Fibroblast of peridontal ligament (primary cell): ENCODE results near the gene DMAC2.
"Not testable (repeated sequence)": the region's sequence is repeated elsewhere in the genome, so short reads cannot be mapped to it uniquely, and the experiment has no call there.

ENCODE experiments used
- DNase-seq: peaks from one replicate; pipeline ENCODE4 v3.0.0-alpha.2; 2010; ENCODE audit errors: extremely low read depth

Gene DMAC2

DNA sequence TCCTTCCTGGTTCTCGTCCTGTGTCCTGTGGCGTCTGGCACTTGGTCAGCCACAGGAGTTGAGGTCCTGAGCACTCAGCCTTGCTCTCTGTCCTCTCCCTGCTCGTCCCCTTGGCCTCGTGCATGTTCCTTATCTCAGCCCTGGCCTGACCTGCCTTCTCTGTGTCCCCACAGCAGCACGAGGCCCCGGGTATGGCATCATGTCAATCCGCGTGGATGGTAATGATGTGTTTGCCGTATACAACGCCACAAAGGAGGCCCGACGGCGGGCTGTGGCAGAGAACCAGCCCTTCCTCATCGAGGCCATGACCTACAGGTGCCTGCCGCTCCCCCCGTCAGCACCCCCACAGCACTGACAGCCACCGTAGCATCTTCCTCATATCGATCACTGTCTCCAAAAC is 17.3 kb downstream of the DMAC2 start:
- no peak for DNase-seq

DNA sequence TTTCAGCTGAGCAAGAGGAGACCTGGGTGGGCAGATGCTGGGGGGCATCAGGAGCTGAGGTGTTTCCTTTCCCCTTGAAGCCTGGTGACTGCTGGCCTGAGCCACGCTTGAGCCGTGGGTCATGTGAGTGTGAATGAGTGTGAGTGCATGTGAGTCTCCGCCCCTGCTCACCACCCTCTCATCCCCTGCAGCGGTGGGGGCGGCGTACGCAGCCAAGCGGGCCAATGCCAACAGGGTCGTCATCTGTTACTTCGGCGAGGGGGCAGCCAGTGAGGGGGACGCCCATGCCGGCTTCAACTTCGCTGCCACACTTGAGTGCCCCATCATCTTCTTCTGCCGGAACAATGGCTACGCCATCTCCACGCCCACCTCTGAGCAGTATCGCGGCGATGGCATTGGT is 17.7 kb downstream of the DMAC2 start:
- DNase-seq, result no peak

DNA sequence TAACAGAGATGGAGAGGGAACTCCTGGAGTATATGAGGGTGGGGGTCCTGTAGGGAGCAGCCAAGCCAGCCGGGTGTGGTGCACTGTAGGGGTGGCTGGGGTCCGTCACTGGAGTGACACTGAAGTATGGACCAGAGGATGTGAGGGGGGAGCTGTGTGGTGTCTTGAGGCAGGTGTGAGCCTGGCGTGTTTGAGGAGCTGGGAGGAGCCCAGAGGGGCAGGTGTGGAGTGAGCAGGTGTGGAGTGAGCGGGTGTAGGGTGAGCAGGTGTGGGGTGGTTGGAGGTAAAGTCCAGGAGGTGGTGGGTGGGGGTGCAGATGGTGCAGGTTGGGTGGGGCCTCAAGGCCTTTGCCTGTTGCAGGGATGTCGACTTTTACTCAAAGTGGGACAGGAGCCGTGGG is 18.4 kb downstream of the DMAC2 start:
- no peak for DNase-seq

DNA sequence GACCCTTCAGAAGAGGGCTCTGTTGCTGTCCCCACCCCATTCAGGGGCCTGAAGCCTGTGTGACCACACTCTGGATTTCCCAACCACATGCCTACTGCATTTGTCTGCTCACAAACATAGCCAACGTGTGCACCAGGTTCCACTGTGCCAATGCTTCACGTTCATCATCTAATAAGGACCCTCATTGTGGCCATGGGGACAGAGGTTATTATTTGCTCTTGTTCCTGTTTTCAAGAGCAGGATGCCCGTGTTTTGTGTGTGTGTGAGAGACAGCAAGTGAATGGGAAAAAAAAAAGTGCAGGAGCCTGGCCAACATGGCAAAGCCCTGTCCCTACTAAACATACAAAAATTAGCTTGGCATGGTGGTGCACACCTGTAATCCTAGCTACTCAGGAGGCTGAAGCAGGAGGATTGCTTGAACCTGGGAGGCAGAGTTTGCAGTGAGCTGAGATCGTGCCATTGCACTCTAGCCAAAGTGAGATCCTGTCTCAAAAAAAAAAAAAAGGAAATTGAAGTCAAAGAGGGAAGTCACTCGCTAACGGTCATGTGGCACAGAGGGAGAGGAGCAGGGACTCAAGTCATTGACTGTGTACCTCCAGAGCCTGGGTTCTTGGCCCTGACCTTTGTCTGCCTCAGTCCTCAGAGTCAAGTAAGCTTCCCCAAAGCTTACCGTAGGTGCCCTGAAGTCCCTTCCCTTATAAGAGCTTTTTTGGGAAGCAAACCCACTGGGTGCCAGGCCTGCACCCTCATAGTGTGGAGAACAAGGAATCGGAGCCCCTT is 19.4 kb downstream of the DMAC2 start:
- no peak for DNase-seq

DNA sequence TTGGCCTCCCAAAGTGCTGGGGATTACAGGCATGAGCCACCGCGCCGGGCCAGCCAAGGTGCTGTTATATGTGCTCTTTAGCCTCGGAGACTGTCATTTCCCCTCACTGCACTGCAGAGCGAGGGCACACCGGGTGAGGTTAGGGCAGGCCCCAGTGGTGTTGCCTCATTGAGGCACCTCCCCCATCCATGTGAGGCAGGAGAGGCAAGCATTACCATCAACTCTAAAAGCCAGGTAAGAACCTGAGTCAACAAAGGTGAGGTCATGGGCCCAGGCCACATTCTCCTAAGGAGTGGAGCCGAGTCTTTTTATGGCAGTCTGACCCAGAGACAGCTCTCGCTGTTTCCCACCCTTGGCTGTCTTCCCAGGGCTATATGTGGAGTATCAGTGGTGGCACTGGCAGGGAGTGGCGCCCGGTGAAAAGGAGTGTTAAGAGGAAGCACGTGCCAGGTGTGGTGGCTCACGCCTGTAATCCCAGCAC is 23.5 kb downstream of the DMAC2 start:
- DNase-seq, result no peak

DNA sequence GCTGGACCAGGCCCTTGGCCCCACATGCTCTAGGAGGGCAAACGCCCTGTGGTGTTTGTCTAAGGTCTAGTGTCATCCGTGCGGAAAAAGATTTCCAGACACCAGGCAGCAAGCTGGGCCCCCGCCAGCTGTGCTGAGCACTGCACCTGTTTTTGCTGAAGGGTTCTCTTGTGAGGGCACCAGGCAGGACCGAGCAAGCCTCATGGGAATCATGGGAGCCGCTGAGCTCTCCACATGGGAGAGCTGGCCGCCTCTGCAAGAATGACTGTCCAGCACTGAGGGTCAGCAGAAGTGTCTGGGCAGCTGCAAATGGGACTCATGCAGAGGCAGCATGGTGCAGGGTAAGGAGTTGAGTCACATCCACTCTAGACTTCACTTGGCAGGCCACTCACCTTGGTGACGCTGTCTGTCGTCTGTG is 24.5 kb downstream of the DMAC2 start:
- no peak for DNase-seq

DNA sequence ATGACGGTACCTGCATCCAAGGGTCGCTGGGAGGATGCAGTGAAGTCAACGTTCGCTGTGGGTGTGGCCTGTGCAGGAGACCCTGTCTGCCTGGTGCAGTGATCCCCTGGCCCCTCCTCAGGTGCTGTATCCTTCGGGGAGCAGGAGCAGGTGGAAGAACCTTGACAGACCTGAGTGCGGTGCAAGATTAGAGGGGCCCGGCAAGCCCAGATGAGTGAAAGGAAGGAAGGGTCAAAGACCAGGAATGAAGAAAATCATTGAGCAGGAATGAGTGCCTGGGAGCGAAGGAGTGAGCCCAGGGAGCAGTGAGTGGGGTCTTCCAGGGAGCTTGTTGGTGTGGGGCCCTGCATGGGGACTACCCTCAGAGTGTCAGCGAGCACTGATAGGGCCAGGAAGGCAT is 25.3 kb downstream of the DMAC2 start:
- no peak for DNase-seq

DNA sequence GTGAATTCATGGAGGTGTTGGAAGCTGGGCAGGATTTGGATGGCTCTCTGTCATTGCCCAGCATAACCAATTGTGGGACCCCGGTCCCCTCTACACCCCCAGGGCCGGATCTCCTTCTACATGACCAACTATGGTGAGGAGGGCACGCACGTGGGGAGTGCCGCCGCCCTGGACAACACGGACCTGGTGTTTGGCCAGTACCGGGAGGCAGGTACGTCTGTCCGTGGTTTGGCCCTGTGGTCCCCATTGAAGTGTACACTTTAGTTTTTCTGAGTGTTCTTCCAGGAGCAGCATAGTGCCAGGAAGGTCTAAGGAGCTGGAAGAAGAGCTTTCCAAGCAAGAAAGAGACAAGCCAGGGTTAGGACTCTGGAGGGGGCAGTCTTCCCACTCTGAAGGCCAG is 25.8 kb downstream of the DMAC2 start:
- DNase-seq, result no peak

DNA sequence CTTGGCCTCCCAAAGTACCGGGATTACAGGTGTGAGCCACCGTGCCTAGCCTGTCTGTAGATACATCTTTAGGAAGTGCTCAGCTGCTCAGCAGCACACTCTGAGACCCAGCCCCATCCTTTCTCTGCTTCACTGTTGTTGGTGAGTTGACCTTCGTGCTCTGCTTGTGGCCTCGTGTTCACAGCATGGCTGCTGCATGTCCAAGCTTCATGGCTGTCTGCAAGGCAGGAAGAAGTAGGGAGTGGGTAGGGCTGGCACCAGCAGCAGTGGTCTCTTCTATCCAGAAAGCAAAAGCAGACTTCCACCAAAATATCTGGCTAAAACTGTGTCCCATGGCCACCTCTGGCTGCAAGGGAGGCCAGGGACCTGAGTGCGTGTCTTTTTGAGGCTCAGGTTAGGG is 26.8 kb downstream of the DMAC2 start:
- no peak for DNase-seq

DNA sequence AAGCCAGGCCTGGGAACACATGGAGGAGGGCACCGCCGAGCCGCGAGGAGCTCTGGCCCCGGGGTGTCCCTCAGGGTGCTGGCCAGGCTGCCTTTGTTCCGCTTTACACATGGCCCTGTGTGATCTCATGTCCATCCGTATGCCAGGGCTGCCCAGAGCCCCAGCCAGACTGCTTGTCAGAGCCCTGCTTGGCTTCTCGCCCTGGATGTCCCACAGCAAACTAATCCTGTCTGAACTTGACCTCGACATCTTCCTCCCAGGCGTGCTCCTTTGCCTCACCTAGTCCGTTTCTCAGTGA is 27.8 kb downstream of the DMAC2 start:
- DNase-seq, result no peak

DNA sequence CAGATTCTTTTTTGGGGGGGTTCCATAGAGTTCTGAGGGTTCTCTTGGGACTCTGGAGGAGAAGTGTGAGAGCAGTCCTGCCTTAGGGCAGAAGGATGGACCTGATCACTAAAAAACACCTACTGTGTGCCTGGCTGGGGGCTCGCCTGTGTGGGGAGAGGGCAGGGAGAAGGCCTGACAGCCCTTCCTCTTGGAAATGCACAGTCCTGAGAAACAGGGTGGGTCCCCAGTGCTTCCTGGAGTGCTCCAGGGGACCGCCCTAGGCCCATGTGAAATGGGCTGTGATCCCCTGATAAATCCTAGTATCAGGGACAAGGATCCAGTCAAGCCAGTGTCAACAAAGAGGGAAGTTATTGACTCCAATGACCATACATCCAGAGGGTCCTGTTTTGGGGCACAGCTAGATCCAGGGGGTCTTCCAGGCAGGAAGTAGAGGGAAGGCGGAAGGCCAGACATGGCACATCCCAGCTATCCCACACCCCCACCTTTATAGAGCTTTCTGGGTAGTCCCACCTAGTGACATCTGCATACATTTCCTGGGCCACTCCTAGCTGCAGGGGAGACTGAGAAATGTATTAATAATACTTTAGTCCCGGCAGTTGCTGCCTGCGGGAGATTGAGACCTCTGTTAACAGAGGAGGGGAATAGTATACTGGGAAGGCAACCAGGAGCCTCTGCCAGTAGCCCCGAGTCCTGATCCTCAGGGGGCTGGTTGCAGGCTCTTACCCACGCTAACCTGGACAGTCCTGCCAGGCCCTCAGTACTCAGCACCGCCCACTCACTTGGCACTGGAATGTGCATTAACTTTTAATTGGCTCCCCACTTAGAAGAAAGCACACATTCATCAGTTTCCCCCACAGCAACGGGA is 28.4 kb downstream of the DMAC2 start:
- no peak for DNase-seq

DNA sequence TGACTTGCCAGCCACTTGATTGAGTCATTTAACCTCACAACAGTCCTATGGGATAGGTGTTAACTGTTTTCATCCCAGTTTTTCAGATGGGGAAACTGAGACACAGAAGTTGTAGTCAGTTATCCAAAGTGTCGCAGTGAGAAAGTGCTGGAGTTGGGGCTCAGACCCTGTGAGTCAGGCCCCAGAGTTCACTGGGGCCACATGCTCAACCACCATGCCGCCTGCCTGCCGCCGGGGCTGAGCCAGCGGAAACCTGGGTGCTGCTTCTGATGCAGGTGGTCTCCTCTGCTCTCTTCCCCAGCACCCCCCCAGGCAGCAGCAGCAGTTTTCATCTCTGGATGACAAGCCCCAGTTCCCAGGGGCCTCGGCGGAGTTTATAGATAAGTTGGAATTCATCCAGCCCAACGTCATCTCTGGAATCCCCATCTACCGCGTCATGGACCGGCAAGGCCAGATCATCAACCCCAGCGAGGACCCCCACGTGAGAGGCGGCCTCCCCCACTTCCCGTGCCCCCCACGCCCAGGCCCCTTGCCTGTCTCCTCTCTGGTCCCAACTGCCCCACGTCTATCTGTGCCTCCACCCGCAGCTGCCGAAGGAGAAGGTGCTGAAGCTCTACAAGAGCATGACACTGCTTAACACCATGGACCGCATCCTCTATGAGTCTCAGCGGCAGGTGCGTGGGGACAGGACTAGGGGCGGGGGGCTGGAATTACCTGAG is 29.2 kb downstream of the DMAC2 start:
- DNase-seq, result no peak

DNA sequence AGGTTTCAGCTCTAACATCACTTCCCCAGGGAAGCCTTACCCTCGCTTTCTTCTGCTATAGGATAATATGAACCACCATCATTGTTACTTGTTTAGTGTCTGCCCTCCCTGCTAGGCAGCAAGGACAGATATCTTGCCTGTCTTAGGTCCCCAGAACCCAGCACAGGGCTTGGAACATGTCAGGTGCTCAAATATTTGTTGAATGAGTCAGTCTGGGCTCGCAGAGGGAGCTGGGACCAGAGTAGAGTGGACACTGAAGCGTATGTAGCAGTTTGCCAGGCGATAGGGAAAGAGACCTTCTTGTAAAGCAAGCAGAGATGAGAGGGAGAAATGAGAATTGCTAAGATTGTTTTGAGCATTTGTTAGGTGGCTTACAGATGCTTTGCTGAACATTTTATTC is 30.4 kb downstream of the DMAC2 start:
- peak; percentile 9 for DNase-seq

DNA sequence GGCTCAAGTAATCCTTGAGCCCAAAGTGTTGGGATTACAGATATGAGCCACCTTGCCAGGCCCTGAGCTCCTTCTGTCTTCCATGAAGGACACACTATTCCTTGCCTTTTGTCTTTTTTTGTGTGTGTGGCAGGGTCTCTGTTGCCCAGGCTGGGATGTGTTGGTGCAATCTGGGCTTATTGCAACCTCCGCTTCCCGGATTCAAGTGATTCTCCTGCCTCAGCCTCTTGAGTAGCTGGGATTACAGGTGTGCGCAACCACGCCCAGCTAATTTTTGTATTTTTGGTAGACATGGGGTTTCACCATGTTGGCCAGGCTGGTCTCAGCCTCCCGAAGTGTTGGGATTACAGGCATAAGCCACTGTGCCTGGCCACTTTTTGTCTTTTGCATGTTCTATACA is 30.9 kb downstream of the DMAC2 start:
- DNase-seq, result not testable (repeated sequence)

DNA sequence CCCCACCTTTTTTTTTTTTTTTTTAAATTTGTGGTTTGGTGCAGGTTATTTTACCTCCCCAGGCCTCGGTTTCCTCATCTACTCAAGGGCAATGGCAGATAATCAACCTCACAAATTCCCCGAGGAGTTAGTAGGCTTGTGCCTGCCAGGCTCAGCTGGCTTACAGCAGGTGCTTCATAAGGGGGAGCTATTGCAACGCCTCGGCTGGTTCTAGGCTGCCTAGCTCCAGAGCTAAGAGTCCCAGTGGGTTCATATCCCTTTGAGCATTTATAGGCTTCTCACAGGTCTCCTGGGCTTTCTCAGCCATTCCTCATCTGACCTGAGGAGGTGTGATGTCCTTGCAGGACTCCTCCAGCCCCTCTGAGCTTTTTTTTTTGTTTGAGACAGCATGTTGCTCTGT is 31.5 kb downstream of the DMAC2 start:
- DNase-seq, result no peak

DNA sequence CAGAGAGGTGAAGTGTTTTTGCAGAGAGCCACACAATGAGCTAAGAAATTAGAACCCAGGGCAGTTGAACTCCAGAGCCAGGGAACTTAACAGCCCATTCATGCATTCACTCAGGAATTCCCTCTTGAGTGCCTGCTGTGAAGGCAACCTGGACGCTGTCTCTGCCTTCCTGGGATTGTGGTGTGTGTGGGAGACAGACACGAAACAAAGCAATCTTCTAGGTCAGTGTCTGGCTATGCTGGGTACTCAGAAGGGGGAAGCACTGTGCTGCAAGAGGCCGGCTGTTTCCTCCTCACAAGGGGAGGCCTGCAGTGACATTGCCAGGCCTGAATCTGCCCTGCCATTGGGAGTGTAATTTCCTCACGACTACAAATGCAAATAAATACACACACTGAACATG is 32.4 kb downstream of the DMAC2 start:
- no peak for DNase-seq

DNA sequence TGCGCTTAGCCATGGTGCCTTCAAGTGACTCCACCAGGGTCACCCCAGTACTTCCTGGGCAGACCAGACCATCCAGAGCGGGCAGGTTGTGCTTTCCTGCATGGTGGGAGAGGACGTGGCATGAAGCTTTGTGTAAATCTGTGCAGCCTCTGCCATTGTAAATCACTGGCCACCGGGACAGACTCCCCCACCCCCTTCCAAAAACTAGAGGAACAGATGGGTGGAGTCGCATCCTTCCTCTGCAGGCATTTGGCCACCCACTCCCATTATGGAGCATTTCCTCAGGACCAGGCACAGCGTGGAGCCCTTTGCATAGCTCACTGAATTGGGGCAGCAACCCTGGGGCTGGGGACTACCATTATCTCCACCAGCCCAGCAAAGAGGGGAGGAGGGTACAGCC is 33.9 kb downstream of the DMAC2 start:
- DNase-seq, result no peak

DNA sequence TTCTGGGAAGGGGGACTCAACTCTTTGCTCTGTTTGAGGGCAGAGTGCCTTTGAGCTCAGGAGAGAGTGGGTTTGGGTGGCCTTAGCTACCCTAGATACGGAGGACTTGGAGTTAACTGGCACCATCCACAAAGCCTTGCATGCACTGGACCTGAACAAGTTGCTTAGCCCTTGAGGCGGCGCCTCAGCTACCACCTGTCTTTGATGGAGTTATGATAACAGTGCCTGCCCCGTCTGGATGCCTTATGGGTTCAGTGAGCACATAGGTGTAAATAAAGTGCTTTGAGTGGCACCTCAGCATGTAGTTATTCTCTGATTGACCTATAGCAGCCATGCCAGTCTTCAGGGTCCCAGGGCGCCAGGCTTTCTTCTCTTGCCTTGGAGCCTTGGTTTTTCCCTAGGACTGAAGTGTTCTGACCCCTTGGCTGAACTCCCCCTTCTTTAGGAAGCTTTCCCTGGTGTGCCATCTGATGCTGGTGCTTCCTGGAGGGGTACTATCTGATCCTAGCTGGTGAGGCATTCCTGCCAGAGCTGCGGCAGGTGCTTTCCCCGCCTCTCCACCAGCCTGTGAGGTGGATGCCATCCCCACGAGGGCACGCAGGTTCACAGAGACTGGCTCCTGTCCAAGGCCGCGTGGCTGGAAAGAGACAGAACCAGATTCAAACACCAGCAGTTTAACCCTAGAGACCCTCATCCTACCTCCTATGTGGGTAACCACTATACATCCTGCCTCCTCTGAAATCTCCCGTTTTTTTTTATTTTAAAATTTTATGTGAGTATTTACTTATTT is 36.3 kb downstream of the DMAC2 start:
- no peak for DNase-seq

DNA sequence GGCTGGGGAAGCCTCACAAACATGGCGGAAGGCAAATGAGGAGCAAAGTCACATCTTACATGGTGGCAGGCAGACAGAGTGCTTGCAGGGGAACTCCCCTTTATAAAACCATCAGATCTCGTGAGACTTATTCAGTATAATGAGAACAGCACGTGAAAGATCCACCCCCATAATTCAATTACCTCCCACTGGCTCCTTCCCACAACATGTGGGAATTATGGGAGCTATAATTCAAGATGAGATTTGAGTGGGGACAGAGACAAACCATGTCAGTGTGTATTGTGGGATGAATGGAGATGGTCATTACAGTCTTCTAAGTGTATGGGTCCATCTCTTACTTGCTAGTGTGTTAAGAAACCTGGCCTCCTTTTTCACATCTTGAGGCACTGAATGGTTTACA is 37.7 kb downstream of the DMAC2 start:
- DNase-seq, result no peak

DNA sequence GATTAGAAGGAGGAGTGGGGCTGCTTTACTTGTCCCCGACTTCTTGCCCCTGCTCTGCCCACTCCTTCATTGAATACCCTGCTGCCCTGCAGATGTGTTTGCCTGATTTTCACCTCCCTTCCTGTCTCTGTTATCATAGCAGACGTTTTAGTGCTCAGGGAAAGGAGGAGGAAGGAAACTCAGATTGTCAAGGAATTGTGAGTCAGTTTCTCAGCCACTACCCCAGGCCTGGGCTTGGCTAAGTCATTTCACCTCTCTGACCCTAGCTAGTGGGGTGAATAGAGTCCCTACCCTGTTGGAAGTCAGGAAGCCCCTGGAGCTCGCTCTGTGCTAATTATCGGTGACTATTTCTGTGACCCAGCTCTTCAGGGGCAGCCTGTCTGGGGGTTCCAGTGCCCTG is 38.2 kb downstream of the DMAC2 start:
- no peak for DNase-seq

DNA sequence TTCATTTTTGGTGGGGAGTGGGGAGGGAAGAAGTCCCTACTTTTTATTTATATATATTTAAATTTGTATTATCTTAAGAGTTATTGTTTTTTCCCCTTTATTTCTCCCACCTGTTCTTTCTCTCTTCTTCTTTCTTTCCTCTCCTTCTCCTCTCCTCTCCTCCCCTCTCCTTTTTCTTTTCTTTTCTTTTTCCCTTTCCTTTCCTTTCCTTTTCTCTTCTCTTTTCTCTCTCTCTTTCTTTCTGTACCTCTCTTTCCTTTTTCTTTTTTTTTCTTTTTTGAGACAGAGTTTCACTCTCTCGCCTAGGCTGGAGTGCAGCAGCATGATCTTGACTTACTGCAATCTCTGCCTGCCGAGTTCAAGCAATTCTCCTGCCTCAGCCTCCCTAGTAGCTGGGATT is 40.2 kb downstream of the DMAC2 start:
- no peak for DNase-seq

DNA sequence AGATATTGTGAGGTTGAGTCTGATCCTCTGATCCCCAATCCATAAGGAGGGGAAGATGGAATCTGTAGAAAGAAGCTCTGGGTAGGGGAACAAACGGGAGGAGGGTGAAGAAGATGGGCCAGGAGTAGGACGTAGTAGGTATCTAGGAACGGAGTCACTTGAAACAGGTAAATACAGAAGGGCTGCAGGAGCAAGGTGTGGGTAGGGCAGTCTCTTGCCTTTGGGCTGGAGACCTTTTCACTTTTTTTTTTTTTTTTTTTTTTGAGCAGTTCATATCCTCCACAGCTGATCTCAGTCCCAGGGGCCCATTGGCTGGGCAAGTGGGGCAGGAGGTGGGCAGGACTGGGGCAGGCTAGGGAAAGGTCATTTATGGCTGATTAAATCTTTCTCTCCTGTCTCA is 40.6 kb downstream of the DMAC2 start:
- no peak for DNase-seq
